ENCODE measurements around the gene TSPAN33. TPM values are rescaled to one million over a fixed set of nuclear protein-coding genes. Genes with fewer than 3 reads are reported as not detected.

TSPAN33 gene
- total RNA-seq, 2 donors from 2014 or later, result 6.3 to 14.1 TPM

- Histone ChIP-seq H3K9me3 (no peaks in the 10 kb centered on the region), H3K27me3 (replicated peaks; ENCODE audit: insufficient read depth) (no peaks in the 10 kb centered on the region), H3K27ac (no peak overlapping the region), H3K4me1 (ENCODE audit: control insufficient read depth in 1 of 2, low read depth in 2 of 2) (no peaks in the 10 kb centered on the region), H3K4me3 (no peak overlapping the region), H3K36me3 (no peaks in the 10 kb centered on the region)
- no peak for TF ChIP-seq CTCF (IDR thresholded peaks at IDR 0.05)
- no peak for DNase-seq (ENCODE audit: low spot score)
- ATAC-seq (ENCODE audit: insufficient number of reproducible peaks, low FRiP score, low read depth), result no peak
These were observed 40.8 kb upstream of the TSPAN33 start for GRCh38 chr7:129103561-129104324.

GRCh38 chr7:129108581-129108980, 35.9 kb upstream of the TSPAN33 start:
- H3K4me3 ChIP-seq, result no peak overlapping the region
- ATAC-seq (ENCODE audit: insufficient number of reproducible peaks, low FRiP score, low read depth) (no peak), DNase-seq (ENCODE audit: low spot score) (no peak)
- H3K27ac ChIP-seq, result no peak overlapping the region
- no peaks in the 10 kb centered on the region for H3K9me3 ChIP-seq
- H3K4me1 ChIP-seq (ENCODE audit: control insufficient read depth in 1 of 2, low read depth in 2 of 2), result no peaks in the 10 kb centered on the region
- H3K36me3 ChIP-seq, result no peaks in the 10 kb centered on the region
- H3K27me3 ChIP-seq (replicated peaks; ENCODE audit: insufficient read depth), result no peaks in the 10 kb centered on the region
- TF ChIP-seq CTCF (IDR thresholded peaks at IDR 0.05), result no peak

GRCh38 chr7:129110258-129110981, 34.1 kb upstream of the TSPAN33 start:
- DNase-seq (ENCODE audit: low spot score) (no peak), ATAC-seq (ENCODE audit: insufficient number of reproducible peaks, low FRiP score, low read depth) (no peak)
- Histone ChIP-seq H3K9me3 (no peaks in the 10 kb centered on the region), H3K27ac (no peak overlapping the region), H3K4me1 (ENCODE audit: control insufficient read depth in 1 of 2, low read depth in 2 of 2) (no peaks in the 10 kb centered on the region), H3K36me3 (no peaks in the 10 kb centered on the region), H3K27me3 (replicated peaks; ENCODE audit: insufficient read depth) (no peaks in the 10 kb centered on the region), H3K4me3 (no peak overlapping the region)
- no peak for TF ChIP-seq CTCF (IDR thresholded peaks at IDR 0.05)

- Histone ChIP-seq H3K4me1 (ENCODE audit: control insufficient read depth in 1 of 2, low read depth in 2 of 2) (no peaks in the 10 kb centered on the region), H3K27me3 (replicated peaks; ENCODE audit: insufficient read depth) (no peaks in the 10 kb centered on the region), H3K36me3 (no peaks in the 10 kb centered on the region), H3K9me3 (no peaks in the 10 kb centered on the region), H3K27ac (no peak overlapping the region), H3K4me3 (no peak overlapping the region)
- DNase-seq (ENCODE audit: low spot score) (no peak), ATAC-seq (ENCODE audit: insufficient number of reproducible peaks, low FRiP score, low read depth) (no peak)
- TF ChIP-seq CTCF (IDR thresholded peaks at IDR 0.05), result no peak
These were observed 33.5 kb upstream of the TSPAN33 start for GRCh38 chr7:129110982-129111376.

- ATAC-seq (ENCODE audit: insufficient number of reproducible peaks, low FRiP score, low read depth) (no peak), DNase-seq (ENCODE audit: low spot score) (no peak)
- Histone ChIP-seq H3K9me3 (no peaks in the 10 kb centered on the region), H3K27me3 (replicated peaks; ENCODE audit: insufficient read depth) (no peaks in the 10 kb centered on the region), H3K27ac (no peak overlapping the region), H3K36me3 (no peaks in the 10 kb centered on the region), H3K4me3 (no peak overlapping the region), H3K4me1 (ENCODE audit: control insufficient read depth in 1 of 2, low read depth in 2 of 2) (no peaks in the 10 kb centered on the region)
- TF ChIP-seq CTCF (IDR thresholded peaks at IDR 0.05), result no peak
These were observed 28.8 kb upstream of the TSPAN33 start for GRCh38 chr7:129115676-129116075.
